ENCODE measurements around the gene CNN1.

The CNN1 gene

DNA sequence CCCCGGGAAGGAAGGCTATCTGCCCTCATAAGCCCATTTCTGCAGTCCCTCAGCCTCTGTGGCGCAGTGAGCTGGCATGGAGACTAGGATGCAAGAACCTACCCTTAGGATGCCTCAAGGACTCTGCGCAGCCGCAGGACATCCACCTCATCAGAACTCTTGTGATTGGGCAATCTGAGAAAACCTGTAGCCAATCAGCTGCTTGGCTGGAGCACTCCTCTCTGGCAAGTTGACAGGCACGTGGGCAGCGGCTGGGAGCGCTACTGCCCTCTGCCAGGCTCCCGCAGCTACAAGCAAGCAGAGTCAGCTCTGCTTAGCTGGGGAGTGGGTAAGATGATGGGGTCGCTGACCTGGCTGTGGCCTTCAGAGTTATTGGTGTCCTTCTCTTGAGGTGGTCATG lies 8.2 kb upstream of the CNN1 start:
- TF ChIP-seq CREB1 (IDR thresholded peaks at IDR 0.05; ENCODE audit: low read depth) (no peak), ZBTB7A (IDR thresholded peaks at IDR 0.05; ENCODE audit: low read depth) (no peak), EGR1 (IDR thresholded peaks at IDR 0.05) (no peak), TCF12 (IDR thresholded peaks at IDR 0.05; ENCODE audit: low read depth) (no peak), CEBPB (IDR thresholded peaks at IDR 0.05) (peak; percentile 59), YY1 (IDR thresholded peaks at IDR 0.05; ENCODE audit: low read depth) (no peak), FOXM1 (IDR thresholded peaks at IDR 0.05; ENCODE audit: borderline replicate concordance, low read depth) (no peak), RAD21 (IDR thresholded peaks at IDR 0.05; ENCODE audit: low read depth) (peak; percentile 23; the same call in 1 of the 2 replicates), TEAD4 (IDR thresholded peaks at IDR 0.05) (no peak), EP300 (IDR thresholded peaks at IDR 0.05; ENCODE audit: borderline replicate concordance) (no peak), NFIC (IDR thresholded peaks at IDR 0.05) (peak; percentile 84), TAF1 (IDR thresholded peaks at IDR 0.05; ENCODE audit: low read depth) (no peak)
- TF ChIP-seq, protein P1, sequence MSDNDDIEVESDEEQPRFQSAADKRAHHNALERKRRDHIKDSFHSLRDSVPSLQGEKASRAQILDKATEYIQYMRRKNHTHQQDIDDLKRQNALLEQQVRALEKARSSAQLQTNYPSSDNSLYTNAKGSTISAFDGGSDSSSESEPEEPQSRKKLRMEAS (IDR thresholded peaks at IDR 0.05), result peak; percentile 99
- TF ChIP-seq, protein P2, sequence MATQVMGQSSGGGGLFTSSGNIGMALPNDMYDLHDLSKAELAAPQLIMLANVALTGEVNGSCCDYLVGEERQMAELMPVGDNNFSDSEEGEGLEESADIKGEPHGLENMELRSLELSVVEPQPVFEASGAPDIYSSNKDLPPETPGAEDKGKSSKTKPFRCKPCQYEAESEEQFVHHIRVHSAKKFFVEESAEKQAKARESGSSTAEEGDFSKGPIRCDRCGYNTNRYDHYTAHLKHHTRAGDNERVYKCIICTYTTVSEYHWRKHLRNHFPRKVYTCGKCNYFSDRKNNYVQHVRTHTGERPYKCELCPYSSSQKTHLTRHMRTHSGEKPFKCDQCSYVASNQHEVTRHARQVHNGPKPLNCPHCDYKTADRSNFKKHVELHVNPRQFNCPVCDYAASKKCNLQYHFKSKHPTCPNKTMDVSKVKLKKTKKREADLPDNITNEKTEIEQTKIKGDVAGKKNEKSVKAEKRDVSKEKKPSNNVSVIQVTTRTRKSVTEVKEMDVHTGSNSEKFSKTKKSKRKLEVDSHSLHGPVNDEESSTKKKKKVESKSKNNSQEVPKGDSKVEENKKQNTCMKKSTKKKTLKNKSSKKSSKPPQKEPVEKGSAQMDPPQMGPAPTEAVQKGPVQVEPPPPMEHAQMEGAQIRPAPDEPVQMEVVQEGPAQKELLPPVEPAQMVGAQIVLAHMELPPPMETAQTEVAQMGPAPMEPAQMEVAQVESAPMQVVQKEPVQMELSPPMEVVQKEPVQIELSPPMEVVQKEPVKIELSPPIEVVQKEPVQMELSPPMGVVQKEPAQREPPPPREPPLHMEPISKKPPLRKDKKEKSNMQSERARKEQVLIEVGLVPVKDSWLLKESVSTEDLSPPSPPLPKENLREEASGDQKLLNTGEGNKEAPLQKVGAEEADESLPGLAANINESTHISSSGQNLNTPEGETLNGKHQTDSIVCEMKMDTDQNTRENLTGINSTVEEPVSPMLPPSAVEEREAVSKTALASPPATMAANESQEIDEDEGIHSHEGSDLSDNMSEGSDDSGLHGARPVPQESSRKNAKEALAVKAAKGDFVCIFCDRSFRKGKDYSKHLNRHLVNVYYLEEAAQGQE (IDR thresholded peaks at IDR 0.05; ENCODE audit: low read depth), result no peak
- TF ChIP-seq, protein P3, sequence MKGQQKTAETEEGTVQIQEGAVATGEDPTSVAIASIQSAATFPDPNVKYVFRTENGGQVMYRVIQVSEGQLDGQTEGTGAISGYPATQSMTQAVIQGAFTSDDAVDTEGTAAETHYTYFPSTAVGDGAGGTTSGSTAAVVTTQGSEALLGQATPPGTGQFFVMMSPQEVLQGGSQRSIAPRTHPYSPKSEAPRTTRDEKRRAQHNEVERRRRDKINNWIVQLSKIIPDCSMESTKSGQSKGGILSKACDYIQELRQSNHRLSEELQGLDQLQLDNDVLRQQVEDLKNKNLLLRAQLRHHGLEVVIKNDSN (IDR thresholded peaks at IDR 0.05), result peak; percentile 92

DNA sequence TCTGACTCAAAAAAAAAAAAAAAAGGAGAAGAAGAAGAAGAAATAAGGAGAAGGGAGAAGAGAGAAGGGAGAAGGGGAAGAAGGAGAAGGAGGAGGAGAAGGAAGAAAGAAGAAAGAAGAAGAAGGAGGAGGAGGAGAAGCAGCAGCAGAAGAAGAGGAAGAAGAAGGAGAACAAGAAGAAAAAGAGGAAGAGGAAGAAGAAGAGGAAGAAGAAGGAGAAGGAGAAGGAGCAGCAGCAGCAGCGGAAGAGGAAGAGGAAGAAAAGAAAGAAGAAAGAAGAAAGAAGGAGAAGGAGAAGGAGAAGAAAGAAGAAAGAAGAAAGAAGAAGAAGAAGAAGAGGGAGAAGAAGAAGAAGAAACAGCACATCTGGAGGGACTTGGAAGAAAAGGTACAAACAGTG lies 4.1 kb upstream of the CNN1 start:
- TF ChIP-seq CEBPB (IDR thresholded peaks at IDR 0.05) (no peak), NFIC (IDR thresholded peaks at IDR 0.05) (no peak), CREB1 (IDR thresholded peaks at IDR 0.05; ENCODE audit: low read depth) (no peak), YY1 (IDR thresholded peaks at IDR 0.05; ENCODE audit: low read depth) (no peak), EP300 (IDR thresholded peaks at IDR 0.05; ENCODE audit: borderline replicate concordance) (no peak), TEAD4 (IDR thresholded peaks at IDR 0.05) (no peak), ZBTB7A (IDR thresholded peaks at IDR 0.05; ENCODE audit: low read depth) (no peak), RAD21 (IDR thresholded peaks at IDR 0.05; ENCODE audit: low read depth) (no peak), FOXM1 (IDR thresholded peaks at IDR 0.05; ENCODE audit: borderline replicate concordance, low read depth) (no peak)
- TF ChIP-seq, protein P2 (IDR thresholded peaks at IDR 0.05; ENCODE audit: low read depth), result no peak

GRCh38 chr19:11534948-11535347 lies 3.7 kb upstream of the CNN1 start:
- TF ChIP-seq, protein P2 (IDR thresholded peaks at IDR 0.05; ENCODE audit: low read depth), result no peak
- TF ChIP-seq EP300 (IDR thresholded peaks at IDR 0.05; ENCODE audit: borderline replicate concordance) (no peak), TCF12 (IDR thresholded peaks at IDR 0.05; ENCODE audit: low read depth) (no peak), ZBTB7A (IDR thresholded peaks at IDR 0.05; ENCODE audit: low read depth) (no peak)

DNA sequence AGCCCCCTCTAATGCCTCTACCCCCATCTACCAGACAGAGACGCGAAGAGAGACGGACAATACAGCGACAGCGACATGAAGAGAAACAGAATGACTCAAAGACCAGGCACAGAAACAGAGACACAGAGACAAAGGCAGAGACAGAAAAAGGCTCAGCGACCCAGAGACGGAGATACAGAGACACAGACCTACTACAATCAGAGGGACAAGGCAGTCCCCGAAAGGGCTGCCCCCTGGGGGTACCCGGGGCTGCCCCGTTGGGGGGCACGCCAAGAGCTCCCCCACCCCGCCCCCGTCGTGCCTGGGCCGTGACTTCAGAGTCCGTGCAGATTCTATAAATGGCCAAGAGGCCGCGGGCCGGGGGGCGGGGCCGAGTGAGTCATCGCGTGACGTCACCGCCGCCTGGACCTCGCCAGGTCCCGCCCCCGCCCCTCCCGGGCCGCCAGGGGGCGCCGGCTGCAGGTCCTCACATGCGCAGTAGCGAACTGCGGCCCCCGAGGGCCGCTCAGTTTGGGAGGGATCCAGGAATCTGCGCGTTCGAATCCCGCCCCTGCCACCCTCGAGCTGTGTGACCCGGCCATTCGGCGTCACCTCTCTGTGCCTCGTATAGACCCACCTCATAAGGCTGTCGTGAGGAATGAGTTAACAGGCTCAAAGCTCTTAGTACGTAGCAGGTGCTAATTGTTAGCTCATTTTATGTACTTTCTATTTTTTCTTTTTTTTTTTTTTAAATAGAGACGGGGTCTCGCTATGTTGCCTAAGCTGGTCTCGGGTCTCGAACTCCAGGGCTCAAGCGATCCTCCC lies 2.7 kb upstream of the CNN1 start:
- TF ChIP-seq RAD21 (IDR thresholded peaks at IDR 0.05; ENCODE audit: low read depth), result peak; percentile 20; the same call in 1 of the 2 replicates
- TF ChIP-seq, protein P3 (IDR thresholded peaks at IDR 0.05), result no peak
- TF ChIP-seq, protein P2 (IDR thresholded peaks at IDR 0.05; ENCODE audit: low read depth), result no peak
- TF ChIP-seq EGR1 (IDR thresholded peaks at IDR 0.05), result peak; percentile 56; the same call in 1 of the 2 replicates
- TF ChIP-seq CEBPB (IDR thresholded peaks at IDR 0.05), result no peak
- TF ChIP-seq TEAD4 (IDR thresholded peaks at IDR 0.05), result no peak; the same call in 1 of the 2 replicates
- TF ChIP-seq TCF12 (IDR thresholded peaks at IDR 0.05; ENCODE audit: low read depth), result no peak
- peak; percentile 27; the same call in 1 of the 2 replicates for TF ChIP-seq TAF1 (IDR thresholded peaks at IDR 0.05; ENCODE audit: low read depth)
- TF ChIP-seq YY1 (IDR thresholded peaks at IDR 0.05; ENCODE audit: low read depth), result no peak
- peak; percentile 83 for TF ChIP-seq CREB1 (IDR thresholded peaks at IDR 0.05; ENCODE audit: low read depth)
- TF ChIP-seq, protein P1 (IDR thresholded peaks at IDR 0.05), result peak; percentile 43; the same call in 1 of the 2 replicates
- TF ChIP-seq ZBTB7A (IDR thresholded peaks at IDR 0.05; ENCODE audit: low read depth), result peak; percentile 87
- TF ChIP-seq NFIC (IDR thresholded peaks at IDR 0.05), result peak; percentile 35; the same call in 1 of the 2 replicates
- TF ChIP-seq EP300 (IDR thresholded peaks at IDR 0.05; ENCODE audit: borderline replicate concordance), result peak; percentile 32; the same call in 1 of the 2 replicates
- TF ChIP-seq FOXM1 (IDR thresholded peaks at IDR 0.05; ENCODE audit: borderline replicate concordance, low read depth), result no peak

Measured in Ishikawa (cell line).